ENCODE results near the gene SLC9A1.
"Not testable (repeated sequence)": the region's sequence is repeated elsewhere in the genome, so short reads cannot be mapped to it uniquely, and the experiment has no call there.

SLC9A1 gene

DNA sequence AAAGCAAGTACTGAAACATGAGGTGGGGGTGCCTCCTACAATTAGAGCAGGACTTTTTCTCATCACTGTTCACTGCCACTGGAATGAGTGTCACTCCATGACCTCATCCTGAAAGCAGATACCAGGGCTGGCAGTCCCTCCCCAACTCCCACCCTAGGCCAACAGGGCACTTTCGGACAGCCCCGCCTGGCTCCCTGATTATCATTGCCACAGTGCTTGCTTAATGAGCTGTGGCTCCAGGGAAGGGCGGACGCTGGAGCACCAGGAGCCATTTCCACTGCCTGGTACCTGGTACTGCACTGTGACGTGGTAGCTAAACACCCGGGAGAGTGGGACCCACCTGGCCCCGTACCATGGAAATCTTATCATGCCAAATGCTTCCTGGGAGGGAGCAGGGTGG lies 22.3 kb downstream of the SLC9A1 start:
- no peak for TF ChIP-seq ZNF274 (IDR thresholded peaks at IDR 0.05; ENCODE audit: low read depth, low read length)
- no peak overlapping the region for H3K4me3 ChIP-seq (ENCODE audit: low read length)

DNA sequence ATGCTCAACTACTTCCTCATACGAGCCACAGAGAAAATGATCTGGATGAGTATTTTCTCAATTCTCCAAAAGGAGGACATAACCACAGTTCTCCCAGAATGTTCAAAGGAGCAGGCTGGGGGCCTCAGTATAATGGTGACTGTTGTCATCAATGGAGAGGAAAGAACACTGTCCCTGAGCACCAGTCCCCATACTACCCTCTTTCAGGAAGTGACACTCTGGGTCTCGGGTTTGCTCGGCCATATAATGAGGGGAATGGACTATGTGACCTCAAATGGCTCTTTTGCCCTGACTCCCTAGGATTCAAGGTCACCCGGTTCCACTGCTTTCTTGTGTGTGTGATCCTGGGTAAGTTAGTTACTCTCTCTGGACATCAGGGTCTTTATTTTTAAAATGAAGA lies 22.8 kb downstream of the SLC9A1 start:
- no peak for TF ChIP-seq ZNF274 (IDR thresholded peaks at IDR 0.05; ENCODE audit: low read depth, low read length)

DNA sequence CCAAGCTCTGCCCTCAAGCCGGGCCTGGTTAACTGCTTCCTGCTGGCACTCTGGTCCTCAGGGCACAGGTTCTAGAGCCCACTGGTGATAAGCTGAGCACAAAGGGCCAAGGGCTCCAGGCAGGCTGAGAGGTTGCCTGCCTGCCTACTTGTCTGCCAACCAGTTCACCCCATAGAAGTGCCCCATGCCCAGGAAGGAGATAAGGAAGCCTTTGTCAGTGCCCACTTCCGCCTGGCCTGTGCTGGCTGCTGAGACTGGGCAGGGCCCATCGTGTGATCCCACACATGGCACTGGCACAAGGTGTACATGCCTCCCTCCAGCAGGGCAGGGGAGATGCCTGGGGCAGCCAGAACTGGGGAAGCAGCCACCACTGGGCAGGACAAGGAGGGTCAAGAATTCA lies 24.1 kb downstream of the SLC9A1 start:
- no peak overlapping the region for H3K4me3 ChIP-seq (ENCODE audit: low read length)
- no peak for TF ChIP-seq ZNF274 (IDR thresholded peaks at IDR 0.05; ENCODE audit: low read depth, low read length)

More for the DNA sequence above, 22.8 kb downstream of the SLC9A1 start:
- H3K4me3 ChIP-seq (ENCODE audit: low read length) = no peak overlapping the region

DNA sequence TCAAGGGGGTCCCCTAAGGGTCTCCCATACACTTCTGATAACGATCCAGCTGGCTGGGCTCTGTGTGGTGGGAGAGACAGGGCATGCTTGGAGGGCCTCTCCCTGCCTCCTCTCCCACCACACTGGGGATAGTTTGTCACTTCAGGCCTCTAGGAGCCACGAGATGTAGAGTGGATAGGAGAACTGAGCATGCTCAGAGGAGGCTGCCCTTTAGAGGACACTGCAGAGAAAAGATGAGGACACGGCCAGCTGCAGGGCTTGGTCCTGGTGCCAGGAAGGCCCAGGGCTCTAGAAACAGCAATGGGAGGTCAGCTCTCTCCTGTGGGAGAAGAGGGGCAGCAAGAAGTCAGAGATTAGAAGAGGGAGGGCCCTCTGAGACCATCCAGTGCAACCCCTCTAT lies 25.7 kb downstream of the SLC9A1 start:
- no peak overlapping the region for H3K4me3 ChIP-seq (ENCODE audit: low read length)
- no peak for TF ChIP-seq ZNF274 (IDR thresholded peaks at IDR 0.05; ENCODE audit: low read depth, low read length)

DNA sequence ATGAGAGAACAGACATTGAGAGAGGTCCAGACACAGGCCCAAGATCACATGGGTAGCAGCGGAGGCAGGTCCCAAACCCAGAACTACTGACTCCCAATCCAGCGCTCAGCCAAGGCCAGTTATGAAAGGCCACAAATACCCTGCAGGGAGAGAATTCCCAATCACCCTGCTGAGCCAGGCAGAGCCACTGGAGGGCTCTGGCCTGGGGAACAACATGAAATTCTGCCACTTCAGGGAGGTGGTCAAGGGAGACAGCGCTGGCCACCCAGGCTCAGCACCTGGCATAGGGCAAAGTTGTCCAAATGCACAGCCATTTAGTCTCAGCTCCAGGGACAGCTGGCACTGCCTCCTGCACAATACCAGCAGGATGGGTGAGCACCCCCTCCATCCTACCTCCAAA lies 27.5 kb downstream of the SLC9A1 start:
- no peak for TF ChIP-seq ZNF274 (IDR thresholded peaks at IDR 0.05; ENCODE audit: low read depth, low read length)
- H3K4me3 ChIP-seq (ENCODE audit: low read length) = no peak overlapping the region

DNA sequence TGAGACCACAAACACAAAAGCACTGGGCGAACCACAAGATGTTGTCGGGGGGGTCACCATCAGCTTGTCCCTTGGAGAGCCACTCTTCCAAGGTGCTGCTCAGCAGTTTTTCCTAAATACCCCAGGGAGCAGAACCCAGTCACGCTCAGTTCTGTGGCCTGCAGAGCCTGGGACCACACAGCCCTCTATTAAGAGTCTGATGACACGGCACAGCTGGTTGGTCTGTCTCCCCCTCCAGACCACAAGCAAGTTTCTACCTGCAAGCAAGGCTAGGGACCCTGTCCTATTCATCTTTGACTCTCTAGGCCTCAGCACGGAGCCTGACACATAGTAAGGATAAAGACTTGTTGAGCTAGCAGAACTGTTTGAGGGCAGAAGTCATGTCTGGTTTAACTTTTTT lies 28.5 kb downstream of the SLC9A1 start:
- no peak overlapping the region for H3K4me3 ChIP-seq (ENCODE audit: low read length)

DNA sequence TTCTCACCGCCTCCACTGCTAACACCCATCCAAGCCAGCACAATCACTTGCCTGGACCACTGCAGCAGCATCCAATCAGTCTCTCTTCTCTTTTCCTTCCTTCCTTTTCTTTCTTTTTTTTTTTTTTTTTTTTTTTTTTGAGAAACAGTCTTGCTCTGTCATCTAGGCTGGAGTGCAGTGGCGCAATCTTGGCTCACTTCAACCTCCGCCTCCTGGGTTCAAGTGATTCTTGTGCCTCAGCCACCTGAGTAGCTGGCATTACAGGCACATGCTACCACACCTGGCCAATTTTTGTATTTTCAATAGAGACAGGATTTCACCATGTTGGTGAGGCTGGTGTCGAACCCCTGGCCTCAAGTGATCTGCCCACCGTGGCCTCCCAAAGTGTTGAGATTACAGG lies 29.8 kb downstream of the SLC9A1 start:
- not testable (repeated sequence) for H3K4me3 ChIP-seq (ENCODE audit: low read length)

More for the DNA sequence above, 28.5 kb downstream of the SLC9A1 start:
- TF ChIP-seq ZNF274 (IDR thresholded peaks at IDR 0.05; ENCODE audit: low read depth, low read length) = no peak

DNA sequence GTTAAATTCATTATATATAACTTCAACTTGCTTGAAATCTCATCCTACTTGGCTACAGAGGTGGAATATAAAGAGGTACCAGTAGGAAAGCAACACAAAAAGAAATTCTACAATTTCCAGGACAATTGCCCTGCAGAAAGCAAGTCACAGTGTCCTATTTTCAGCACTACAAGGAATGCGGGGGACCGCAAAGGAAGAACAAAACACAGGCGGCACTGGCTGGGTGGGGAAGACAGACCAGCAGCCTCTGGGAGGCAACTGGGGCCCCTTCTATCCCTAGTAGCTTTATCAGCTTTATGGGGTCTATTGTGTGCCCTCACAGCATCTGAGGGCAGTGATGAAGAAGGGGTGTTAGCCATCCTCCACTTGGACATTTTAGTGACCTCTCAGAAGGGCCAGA lies 30.5 kb downstream of the SLC9A1 start:
- TF ChIP-seq ZNF274 (IDR thresholded peaks at IDR 0.05; ENCODE audit: low read depth, low read length) = no peak
- no peak overlapping the region for H3K4me3 ChIP-seq (ENCODE audit: low read length)

DNA sequence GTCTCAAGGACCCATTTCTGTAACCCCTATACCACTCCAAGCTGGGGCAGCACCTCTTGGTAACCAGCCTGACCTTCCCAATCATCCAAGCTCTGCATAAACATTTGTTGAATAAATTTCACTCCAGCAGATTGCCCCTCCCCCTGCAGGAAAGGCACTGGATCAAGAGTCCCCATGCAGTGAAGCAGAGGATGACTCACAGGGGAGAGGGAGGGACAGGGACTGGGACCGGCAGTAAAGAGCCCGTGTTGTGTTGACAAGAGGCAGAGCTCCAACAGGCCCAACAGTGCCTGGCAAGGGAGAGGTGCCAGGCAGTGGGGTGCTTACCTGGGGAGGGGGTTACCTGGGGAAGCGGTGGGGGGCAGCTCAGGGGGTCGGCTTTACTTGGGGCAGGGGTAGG lies 32.3 kb downstream of the SLC9A1 start:
- TF ChIP-seq ZNF274 (IDR thresholded peaks at IDR 0.05; ENCODE audit: low read depth, low read length) = no peak
- no peak overlapping the region for H3K4me3 ChIP-seq (ENCODE audit: low read length)

DNA sequence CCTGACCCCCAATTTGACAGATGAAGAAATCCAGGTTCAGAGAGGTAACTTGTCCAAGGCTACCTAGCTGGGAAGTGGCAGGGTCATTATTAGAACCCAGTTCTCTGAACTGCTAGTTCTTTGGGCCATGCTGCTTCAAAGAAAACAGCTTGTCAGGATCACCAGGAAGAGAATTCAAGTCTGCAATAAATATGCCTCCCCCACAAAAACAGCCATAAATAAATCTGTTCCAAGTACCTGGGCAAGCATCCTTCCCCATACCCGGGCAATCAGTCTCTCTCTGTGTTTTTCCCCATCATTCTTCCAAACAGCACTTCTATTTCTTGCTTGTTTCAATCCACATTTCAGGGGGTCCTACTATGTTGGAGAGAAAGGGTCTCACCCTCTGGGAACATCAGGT lies 34.1 kb downstream of the SLC9A1 start:
- no peak for TF ChIP-seq ZNF274 (IDR thresholded peaks at IDR 0.05; ENCODE audit: low read depth, low read length)
- H3K4me3 ChIP-seq (ENCODE audit: low read length) = no peak overlapping the region

DNA sequence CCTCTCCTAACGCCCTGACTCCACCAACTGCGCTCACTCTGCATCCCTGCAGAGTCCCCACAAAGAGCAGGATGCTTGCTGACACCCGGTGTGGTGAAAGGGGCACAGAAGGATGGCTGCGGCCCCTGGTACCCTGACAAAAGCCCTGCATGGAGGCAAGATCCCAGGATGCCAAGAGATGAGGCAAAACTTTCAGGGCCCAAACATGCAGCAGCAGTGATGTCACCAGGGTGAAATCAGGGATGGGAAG lies 36.6 kb downstream of the SLC9A1 start:
- no peak overlapping the region for H3K4me3 ChIP-seq (ENCODE audit: low read length)
- TF ChIP-seq ZNF274 (IDR thresholded peaks at IDR 0.05; ENCODE audit: low read depth, low read length) = no peak

DNA sequence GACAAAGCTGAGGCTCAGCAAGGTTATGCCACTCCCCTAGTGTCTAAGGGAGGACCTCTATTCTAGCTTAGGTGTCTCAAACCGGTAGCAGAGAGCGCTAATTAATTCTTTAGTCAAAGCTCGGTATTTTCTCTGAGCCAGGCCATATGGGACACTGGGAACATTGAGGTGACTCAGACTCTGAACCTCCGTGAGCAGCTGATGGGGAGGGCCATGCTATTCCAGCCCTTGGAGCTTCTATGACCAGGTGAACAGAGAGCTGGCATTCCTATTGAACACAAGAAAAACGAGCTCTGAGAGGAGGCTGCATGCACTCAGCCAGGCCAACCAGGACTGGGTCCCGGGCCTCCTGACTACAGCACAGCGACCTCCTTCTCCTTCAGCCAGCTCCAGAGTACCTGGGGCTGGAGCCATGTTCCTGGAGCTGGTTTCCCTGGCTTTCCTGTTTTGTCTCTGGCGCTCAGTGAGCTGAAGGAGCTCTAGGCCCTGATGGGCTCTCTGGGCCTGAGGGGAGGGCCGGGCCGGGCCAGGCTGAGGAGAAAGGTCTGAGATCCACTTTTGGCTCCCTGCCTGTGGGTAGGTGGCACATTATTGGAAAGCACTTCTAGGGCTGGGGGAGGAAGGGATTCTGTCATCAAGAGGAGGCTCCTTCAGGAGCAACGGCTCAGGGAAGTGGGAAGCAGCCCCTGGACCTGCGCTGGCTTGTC lies 37.0 kb downstream of the SLC9A1 start:
- TF ChIP-seq ZNF274 (IDR thresholded peaks at IDR 0.05; ENCODE audit: low read depth, low read length) = no peak
- no peak overlapping the region for H3K4me3 ChIP-seq (ENCODE audit: low read length)

DNA sequence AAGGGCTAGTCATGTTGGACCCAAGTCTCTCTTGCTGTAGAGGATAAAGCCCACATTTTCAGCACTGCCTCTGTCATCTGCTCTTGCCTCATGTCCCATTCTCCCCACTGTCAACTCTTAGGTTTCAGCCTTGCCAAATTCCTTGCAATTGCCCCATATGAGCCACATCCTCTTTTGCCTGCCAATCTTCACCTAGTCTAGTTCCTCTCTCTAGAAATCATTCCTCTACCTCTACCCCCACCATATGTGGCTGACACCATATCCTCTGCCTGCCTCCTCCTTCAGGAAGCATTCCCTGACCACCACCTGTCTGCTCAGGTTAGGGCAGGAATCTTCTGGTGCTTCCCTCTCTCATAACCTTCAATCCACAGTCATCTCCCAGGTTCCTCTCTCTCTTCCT lies 38.2 kb downstream of the SLC9A1 start:
- H3K4me3 ChIP-seq (ENCODE audit: low read length) = no peak overlapping the region

DNA sequence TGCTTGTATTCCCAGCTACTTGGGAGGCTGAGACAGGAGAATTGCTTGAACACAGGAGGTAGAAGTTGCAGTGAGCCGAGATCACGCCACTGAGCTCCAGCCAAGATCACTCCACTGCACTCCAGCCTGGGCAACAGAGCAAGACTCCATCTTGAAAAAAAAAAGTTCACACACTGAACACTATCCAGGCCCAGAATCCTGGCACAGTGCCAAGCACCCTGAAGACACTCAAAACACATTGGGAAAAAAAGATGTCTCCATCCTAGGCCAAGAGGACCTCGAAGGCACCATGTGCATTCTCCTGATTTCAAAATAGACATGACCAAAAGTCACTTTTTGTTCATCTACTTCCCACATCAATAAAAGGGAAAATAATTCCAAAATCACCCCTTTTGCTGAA lies 38.7 kb downstream of the SLC9A1 start:
- H3K4me3 ChIP-seq (ENCODE audit: low read length) = no peak overlapping the region
- TF ChIP-seq ZNF274 (IDR thresholded peaks at IDR 0.05; ENCODE audit: low read depth, low read length) = no peak

More for the DNA sequence above, 38.2 kb downstream of the SLC9A1 start:
- no peak for TF ChIP-seq ZNF274 (IDR thresholded peaks at IDR 0.05; ENCODE audit: low read depth, low read length)

DNA sequence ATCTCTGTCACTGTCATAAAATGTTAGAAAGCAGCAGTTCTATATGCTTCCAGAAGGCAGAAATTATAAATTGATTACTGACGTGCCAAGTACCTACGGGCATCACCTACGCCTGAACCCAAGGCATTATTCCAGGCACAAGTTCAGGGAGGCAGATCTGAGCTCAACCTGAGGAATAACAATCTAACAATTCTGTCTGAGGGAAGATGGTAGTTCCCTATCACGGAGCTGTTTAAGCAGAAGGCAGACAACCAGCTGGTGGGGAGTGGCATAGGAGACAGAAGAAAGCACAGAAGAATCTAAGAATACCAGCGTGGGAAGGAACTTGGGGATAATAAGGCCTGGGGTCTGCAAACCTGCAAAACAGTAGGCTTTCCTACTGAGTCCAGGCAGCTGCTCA lies 40.4 kb downstream of the SLC9A1 start:
- H3K4me3 ChIP-seq (ENCODE audit: low read length) = no peak overlapping the region
- no peak for TF ChIP-seq ZNF274 (IDR thresholded peaks at IDR 0.05; ENCODE audit: low read depth, low read length)

DNA sequence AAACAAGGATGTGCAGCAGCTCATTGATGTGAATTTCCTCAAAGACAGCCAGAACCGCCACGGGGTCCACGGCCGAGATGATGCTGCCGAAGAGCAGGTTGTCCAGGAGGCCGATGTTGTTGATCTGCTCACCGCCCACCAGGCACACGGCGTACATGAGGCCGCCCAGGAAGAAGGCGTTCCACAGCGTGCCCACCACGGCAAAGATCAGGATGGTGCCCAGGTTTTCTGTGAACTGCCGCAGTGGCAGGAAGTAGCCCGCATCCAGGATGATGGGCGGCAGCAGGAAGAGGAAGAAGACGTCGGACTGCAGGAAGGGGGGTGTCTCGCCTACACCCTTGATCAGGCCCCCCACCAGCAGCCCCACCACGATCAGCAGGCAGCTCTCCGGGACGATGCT lies 41.1 kb downstream of the SLC9A1 start:
- no peak for TF ChIP-seq ZNF274 (IDR thresholded peaks at IDR 0.05; ENCODE audit: low read depth, low read length)
- H3K4me3 ChIP-seq (ENCODE audit: low read length) = no peak overlapping the region
